ENCODE results near the gene BANF2.
"Not testable (repeated sequence)": the region's sequence is repeated elsewhere in the genome, so short reads cannot be mapped to it uniquely, and the experiment has no call there.

Gene BANF2

GRCh38 chr20:17762873-17763557 lies 63.2 kb downstream of the BANF2 start:
- peaks cover 29% of the 10 kb centered on the region in 2 donors for H3K27me3 Mint-ChIP-seq
- H3K36me3 Mint-ChIP-seq (ENCODE audit: insufficient read depth): no peaks in the 10 kb centered on the region
- H3K4me1 Mint-ChIP-seq (ENCODE audit: low read depth in 2 of 2): no peaks in the 10 kb centered on the region
- DNase-seq: no peak
- no peak for ATAC-seq (replicated peaks)
- no peak overlapping the region for H3K27ac Mint-ChIP-seq
- H3K4me3 Mint-ChIP-seq: no peak overlapping the region
- H3K9me3 Mint-ChIP-seq: peaks cover 4% of the 10 kb centered on the region in 2 donors

- no peaks in the 10 kb centered on the region for H3K4me1 Mint-ChIP-seq (ENCODE audit: low read depth in 2 of 2)
These were observed 65.3 kb downstream of the BANF2 start for GRCh38 chr20:17765017-17765416.

DNA sequence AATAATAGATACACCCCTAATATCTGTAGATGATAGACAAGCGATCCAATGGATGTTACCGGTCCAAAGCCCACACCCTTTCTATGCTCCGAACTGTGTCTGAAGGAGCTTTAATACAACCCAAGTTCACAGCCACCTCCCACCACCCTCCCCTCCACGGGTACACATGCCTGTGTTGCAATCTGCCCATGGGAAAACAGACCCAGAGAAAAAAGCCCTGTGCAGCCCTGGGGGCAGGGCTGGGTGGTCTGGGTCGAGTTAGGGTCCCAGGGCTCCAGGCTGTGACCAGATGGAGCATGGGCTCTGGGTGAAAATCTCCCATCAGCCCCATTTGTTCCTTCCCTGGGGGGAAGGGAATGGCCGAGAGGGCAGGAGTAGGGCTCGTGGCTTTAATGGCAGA lies 65.8 kb downstream of the BANF2 start:
- no peaks in the 10 kb centered on the region for H3K9me3 Mint-ChIP-seq
- H3K36me3 Mint-ChIP-seq (ENCODE audit: insufficient read depth): no peaks in the 10 kb centered on the region
- H3K4me1 Mint-ChIP-seq (ENCODE audit: low read depth in 2 of 2): no peaks in the 10 kb centered on the region
- peaks cover 29 to 35% of the 10 kb centered on the region in 2 donors for H3K27me3 Mint-ChIP-seq
- no peak overlapping the region for H3K4me3 Mint-ChIP-seq
- H3K27ac Mint-ChIP-seq: no peak overlapping the region
- ATAC-seq (replicated peaks): no peak
- DNase-seq: no peak

More at GRCh38 chr20:17765017-17765416, 65.3 kb downstream of the BANF2 start:
- no peak for ATAC-seq (replicated peaks)
- Mint-ChIP-seq H3K9me3 (no peaks in the 10 kb centered on the region), H3K27ac (no peak overlapping the region), H3K4me3 (no peak overlapping the region), H3K36me3 (ENCODE audit: insufficient read depth) (no peaks in the 10 kb centered on the region), H3K27me3 (peaks cover 29 to 35% of the 10 kb centered on the region in 2 donors)
- no peak for DNase-seq

DNA sequence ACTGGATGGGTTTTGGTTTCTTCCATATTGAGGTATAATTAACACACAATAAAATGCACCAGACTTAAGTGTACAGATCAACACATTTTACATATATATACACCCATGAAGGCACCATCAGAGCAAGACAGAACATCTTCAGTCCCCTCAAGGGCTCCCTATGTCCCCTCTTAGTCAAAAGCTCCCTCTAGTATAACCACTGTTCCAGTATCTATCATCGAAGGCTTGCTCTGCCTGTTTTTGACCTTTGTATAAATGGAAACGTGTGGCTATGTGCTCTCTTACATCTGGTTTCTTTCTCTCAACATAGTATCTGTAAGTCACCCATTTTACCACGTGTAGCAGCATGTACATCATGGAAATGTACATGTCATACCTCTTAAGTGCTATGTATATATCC lies 66.5 kb downstream of the BANF2 start:
- DNase-seq: no peak
- no peak for ATAC-seq (replicated peaks)
- H3K36me3 Mint-ChIP-seq (ENCODE audit: insufficient read depth): no peaks in the 10 kb centered on the region
- peaks cover 29 to 35% of the 10 kb centered on the region in 2 donors for H3K27me3 Mint-ChIP-seq
- no peaks in the 10 kb centered on the region for H3K4me1 Mint-ChIP-seq (ENCODE audit: low read depth in 2 of 2)
- H3K9me3 Mint-ChIP-seq: no peaks in the 10 kb centered on the region
- H3K4me3 Mint-ChIP-seq: no peak overlapping the region
- no peak overlapping the region for H3K27ac Mint-ChIP-seq

- ATAC-seq (replicated peaks) (no peak), DNase-seq (no peak)
- Mint-ChIP-seq H3K36me3 (ENCODE audit: insufficient read depth) (no peaks in the 10 kb centered on the region), H3K9me3 (no peaks in the 10 kb centered on the region), H3K27me3 (peaks cover 29 to 35% of the 10 kb centered on the region in 2 donors), H3K4me1 (ENCODE audit: low read depth in 2 of 2) (no peaks in the 10 kb centered on the region), H3K4me3 (no peak overlapping the region), H3K27ac (no peak overlapping the region)
These were observed 67.9 kb downstream of the BANF2 start for GRCh38 chr20:17767624-17768023.

DNA sequence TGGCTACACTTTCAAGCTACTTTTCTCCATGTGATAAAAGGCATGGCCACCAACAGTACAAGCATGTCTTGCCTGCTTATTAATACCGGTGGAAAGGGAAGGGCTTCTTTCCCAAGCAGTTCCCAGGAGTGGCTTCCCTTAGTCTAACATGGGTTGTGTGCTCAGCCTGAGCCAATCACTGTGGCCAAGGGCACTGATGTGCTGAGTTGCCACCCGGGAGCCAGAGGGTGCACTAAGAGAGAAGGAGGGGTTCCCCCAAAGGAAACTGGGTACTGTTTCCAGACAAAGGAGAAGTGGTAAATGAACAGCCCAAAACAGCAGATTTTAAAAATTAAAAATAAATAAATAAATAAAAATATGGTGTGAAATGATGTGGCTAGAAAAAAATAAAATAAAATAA lies 68.5 kb downstream of the BANF2 start:
- Mint-ChIP-seq H3K36me3 (ENCODE audit: insufficient read depth) (no peaks in the 10 kb centered on the region), H3K4me1 (ENCODE audit: low read depth in 2 of 2) (no peaks in the 10 kb centered on the region), H3K27me3 (peaks cover 23 to 35% of the 10 kb centered on the region in 2 donors), H3K9me3 (no peaks in the 10 kb centered on the region), H3K4me3 (no peak overlapping the region), H3K27ac (no peak overlapping the region)
- no peak for ATAC-seq (replicated peaks)
- no peak for DNase-seq

DNA sequence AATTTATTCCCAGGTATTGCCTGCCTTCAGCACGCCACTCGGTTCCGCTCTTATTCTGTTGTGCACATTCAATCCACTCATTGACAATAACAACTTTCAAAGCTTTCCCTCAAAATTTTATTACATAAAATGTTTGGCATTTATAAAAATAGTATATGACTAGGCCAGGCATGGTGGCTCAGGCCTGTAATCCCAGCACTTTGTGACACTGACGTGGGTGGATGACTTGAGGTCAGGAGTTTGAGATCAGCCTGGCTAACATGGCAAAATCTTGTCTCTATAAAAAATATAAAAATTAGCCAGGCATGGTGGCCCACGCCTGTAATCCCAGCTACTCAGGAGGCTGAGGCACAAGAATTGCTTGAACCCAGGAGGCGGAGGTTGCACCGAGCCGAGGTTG lies 70.0 kb downstream of the BANF2 start:
- not testable (repeated sequence) for H3K36me3 Mint-ChIP-seq (ENCODE audit: insufficient read depth); H3K4me3 Mint-ChIP-seq; H3K4me1 Mint-ChIP-seq (ENCODE audit: low read depth in 2 of 2); H3K9me3 Mint-ChIP-seq; H3K27ac Mint-ChIP-seq; DNase-seq; ATAC-seq (replicated peaks)
- H3K27me3 Mint-ChIP-seq: peaks cover 25 to 36% of the 10 kb centered on the region in 2 donors

DNA sequence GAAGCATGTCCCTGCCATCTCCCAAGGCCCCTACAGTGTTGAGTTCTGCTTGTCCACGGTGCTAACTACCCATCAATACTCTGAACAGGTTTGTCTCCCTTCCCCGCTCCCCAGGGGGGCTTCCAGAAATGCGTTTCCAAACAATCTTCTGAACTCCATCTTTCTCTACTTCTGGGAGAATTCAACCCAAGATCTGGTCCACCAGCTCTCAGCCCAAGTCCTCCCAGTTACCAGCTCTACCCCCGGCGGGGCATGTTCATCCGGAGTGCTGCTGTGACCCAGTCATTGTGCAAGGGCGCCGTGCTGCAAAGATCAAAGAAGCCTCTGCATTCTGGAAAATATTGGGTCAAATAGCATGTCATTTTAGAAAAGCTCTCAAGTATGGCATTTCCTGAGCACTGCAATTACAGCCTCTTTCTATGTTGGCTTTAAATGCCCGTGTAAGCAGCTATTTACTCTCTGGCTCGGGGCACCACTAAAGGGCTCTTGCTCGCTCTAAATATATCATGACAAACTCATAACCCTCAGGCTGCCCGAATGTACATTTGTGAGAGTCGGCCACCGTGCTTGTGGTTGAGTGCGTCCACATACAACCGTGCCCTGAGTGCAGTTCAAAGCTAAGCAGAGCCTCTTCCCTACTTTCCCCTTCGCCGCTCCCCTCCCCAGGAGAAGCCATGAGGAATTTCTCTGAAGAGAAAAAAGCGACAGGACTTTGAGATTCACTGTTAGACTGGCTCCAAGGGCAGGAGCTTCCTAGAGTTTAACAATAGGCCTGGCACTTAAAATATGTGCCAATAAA lies 71.6 kb downstream of the BANF2 start:
- Mint-ChIP-seq H3K27ac (no peak overlapping the region), H3K9me3 (no peaks in the 10 kb centered on the region), H3K27me3 (peaks cover 23 to 34% of the 10 kb centered on the region in 2 donors), H3K36me3 (ENCODE audit: insufficient read depth) (peaks cover 4% of the 10 kb centered on the region), H3K4me3 (no peak overlapping the region), H3K4me1 (ENCODE audit: low read depth in 2 of 2) (no peaks in the 10 kb centered on the region)
- ATAC-seq (replicated peaks) (no peak), DNase-seq (no peak)

DNA sequence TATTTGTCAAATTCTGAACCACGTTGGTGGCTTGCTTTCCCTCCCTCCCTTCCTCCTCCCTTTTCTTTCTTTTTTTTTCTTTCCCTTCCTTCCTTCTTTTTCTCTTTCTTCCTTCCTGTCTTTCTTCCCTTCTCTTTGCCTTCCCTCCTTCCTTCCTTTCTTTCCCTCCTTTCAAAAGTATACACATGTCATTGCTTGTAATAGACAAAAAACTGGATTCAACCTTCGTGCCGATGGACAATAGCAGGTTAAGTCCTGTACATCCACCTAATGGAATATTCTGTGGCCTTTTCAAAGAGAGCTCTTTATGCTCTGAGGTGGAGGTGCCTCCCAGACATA lies 72.2 kb downstream of the BANF2 start:
- H3K27ac Mint-ChIP-seq: no peak overlapping the region
- no peaks in the 10 kb centered on the region for H3K4me1 Mint-ChIP-seq (ENCODE audit: low read depth in 2 of 2)
- H3K4me3 Mint-ChIP-seq: no peak overlapping the region
- H3K27me3 Mint-ChIP-seq: peaks cover 17 to 28% of the 10 kb centered on the region in 2 donors
- peaks cover 4% of the 10 kb centered on the region for H3K36me3 Mint-ChIP-seq (ENCODE audit: insufficient read depth)
- DNase-seq: no peak
- no peak for ATAC-seq (replicated peaks)
- no peaks in the 10 kb centered on the region for H3K9me3 Mint-ChIP-seq

- DNase-seq (no peak), ATAC-seq (replicated peaks) (no peak)
- peaks cover 4% of the 10 kb centered on the region for H3K36me3 Mint-ChIP-seq (ENCODE audit: insufficient read depth)
- H3K9me3 Mint-ChIP-seq: no peaks in the 10 kb centered on the region
- H3K4me1 Mint-ChIP-seq (ENCODE audit: low read depth in 2 of 2): no peaks in the 10 kb centered on the region
- H3K27ac Mint-ChIP-seq: no peak overlapping the region
- H3K27me3 Mint-ChIP-seq: peaks cover 17 to 19% of the 10 kb centered on the region in 2 donors
- H3K4me3 Mint-ChIP-seq: no peak overlapping the region
These were observed 73.9 kb downstream of the BANF2 start for GRCh38 chr20:17773619-17774018.

- DNase-seq (no peak), ATAC-seq (replicated peaks) (no peak)
- H3K27me3 Mint-ChIP-seq: peaks cover 17 to 19% of the 10 kb centered on the region in 2 donors
- no peak overlapping the region for H3K4me3 Mint-ChIP-seq
- no peak overlapping the region for H3K27ac Mint-ChIP-seq
- no peaks in the 10 kb centered on the region for H3K9me3 Mint-ChIP-seq
- H3K36me3 Mint-ChIP-seq (ENCODE audit: insufficient read depth): peaks cover 4% of the 10 kb centered on the region
- H3K4me1 Mint-ChIP-seq (ENCODE audit: low read depth in 2 of 2): no peaks in the 10 kb centered on the region
These were observed 75.8 kb downstream of the BANF2 start for GRCh38 chr20:17775600-17775999.

DNA sequence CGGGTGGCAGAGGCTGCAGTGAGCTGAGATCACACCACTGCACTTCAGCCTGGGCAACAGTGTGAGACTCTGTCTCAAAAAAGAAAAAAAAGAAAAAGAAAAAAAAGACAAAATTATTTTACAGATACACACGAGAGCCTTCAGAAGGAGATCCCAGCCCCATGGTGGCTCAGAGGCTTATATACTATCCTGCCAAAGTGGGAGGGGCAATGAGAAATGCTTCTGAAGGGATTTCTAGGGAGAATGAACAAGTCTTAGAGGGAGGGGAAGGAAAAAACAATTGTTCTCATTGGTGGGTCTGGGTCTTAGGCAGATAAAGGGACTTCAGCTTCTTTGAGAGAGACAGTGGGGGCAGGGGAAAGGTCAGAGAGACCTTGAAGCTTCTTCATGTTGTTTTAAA lies 76.8 kb downstream of the BANF2 start:
- peaks cover 17 to 19% of the 10 kb centered on the region in 2 donors for H3K27me3 Mint-ChIP-seq
- H3K4me3 Mint-ChIP-seq: no peak overlapping the region
- no peaks in the 10 kb centered on the region for H3K9me3 Mint-ChIP-seq
- DNase-seq: no peak
- ATAC-seq (replicated peaks): no peak
- H3K27ac Mint-ChIP-seq: peak overlapping the region in 1 of 2 donors; percentile 8
- peaks cover 4% of the 10 kb centered on the region for H3K36me3 Mint-ChIP-seq (ENCODE audit: insufficient read depth)
- H3K4me1 Mint-ChIP-seq (ENCODE audit: low read depth in 2 of 2): no peaks in the 10 kb centered on the region

DNA sequence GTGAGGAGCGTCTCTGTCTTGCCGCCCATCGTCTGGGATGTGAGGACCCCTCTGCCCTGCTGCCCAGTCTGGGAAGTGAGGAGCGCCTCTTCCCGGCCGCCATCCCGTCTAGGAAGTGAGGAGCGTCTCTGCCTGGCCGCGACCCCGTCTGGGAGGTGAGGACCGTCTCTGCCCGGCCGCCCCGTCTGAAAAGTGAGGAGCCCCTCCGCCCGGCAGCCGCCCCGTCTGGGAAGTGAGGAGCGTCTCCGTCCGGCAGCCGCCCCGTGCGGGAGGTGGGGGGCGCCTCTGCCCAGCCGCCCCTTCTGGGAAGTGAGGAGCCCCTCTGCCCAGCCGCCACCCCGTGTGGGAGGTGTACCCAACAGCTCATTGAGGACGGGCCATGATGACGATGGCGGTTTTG lies 79.2 kb downstream of the BANF2 start:
- H3K36me3 Mint-ChIP-seq (ENCODE audit: insufficient read depth); H3K27ac Mint-ChIP-seq; H3K4me1 Mint-ChIP-seq (ENCODE audit: low read depth in 2 of 2); H3K9me3 Mint-ChIP-seq; DNase-seq; ATAC-seq (replicated peaks); H3K4me3 Mint-ChIP-seq: not testable (repeated sequence)
- H3K27me3 Mint-ChIP-seq: peaks cover 16 to 29% of the 10 kb centered on the region in 2 donors

GRCh38 chr20:17782768-17783167 lies 83.0 kb downstream of the BANF2 start:
- Mint-ChIP-seq H3K4me3 (no peak overlapping the region), H3K27me3 (peaks cover 0 to 18% of the 10 kb centered on the region in 2 donors), H3K9me3 (no peaks in the 10 kb centered on the region), H3K27ac (no peak overlapping the region), H3K36me3 (ENCODE audit: insufficient read depth) (no peaks in the 10 kb centered on the region), H3K4me1 (ENCODE audit: low read depth in 2 of 2) (no peaks in the 10 kb centered on the region)
- DNase-seq (no peak), ATAC-seq (replicated peaks) (no peak)
